Measurements from ENCODE around the gene SYPL1. TPM values are rescaled to one million over a fixed set of nuclear protein-coding genes. Genes with fewer than 3 reads are reported as not detected.

The SYPL1 gene
- polyA plus RNA-seq, 1 donor from 2014 or later = 17.4 TPM

DNA sequence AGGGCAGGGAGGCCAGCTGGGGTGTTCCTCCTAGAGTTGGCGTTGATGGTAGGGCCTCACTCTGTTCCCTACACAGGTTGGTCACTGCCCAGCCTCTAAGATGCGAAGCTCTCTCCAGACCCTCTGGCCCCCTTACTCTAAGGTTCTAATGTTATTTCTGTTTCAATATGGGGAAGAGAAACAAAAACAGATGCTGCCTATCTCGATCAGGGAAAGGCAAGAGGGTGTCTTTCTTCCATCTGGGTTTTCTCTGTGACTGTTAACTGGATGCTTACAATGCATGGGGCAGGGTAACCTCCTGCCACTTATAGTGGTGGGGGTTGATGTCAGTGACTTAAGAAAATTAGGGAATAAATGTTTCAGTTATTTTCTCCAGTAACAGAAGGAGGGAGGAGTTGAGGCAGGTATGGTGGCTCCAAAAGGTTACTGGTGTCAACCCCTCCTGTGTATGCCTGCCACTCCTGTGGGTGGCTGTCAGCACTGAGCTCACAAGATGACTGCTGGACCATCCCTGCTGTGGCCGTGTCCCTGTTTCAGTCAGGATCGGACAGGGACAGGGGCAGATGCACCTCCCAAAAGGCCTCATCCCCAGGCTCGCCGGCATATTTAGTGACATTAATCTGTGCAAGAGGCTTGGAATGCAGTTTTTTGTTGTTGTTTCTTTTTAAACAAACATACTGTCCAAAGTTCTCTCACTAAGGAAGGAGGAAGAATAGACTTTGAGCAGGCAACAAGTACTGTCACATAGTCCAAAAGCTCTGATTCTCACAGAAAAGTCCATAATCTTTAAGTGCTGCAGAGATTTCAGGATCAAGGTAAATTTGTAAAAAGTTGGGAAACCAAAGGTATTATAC, 39.6 kb upstream of the SYPL1 start:
- H3K4me2 ChIP-seq (ENCODE audit: low read length) = no peak overlapping the region
- H3F3A ChIP-seq (ENCODE audit: insufficient read depth, low read length, poor library complexity, severe bottlenecking) = no peaks in the 10 kb centered on the region
- no peaks in the 10 kb centered on the region for H4K20me1 ChIP-seq (ENCODE audit: insufficient read depth)
- no peaks in the 10 kb centered on the region for H3K9me2 ChIP-seq (ENCODE audit: insufficient read depth, low read length)
- no peak overlapping the region for H3K9ac ChIP-seq (ENCODE audit: low read length)
- H3K79me2 ChIP-seq (replicated peaks; ENCODE audit: insufficient read depth, low read length) = no peaks in the 10 kb centered on the region
- H3K27me3 ChIP-seq (ENCODE audit: insufficient read depth, low read depth, low read length) = no peaks in the 10 kb centered on the region
- H3K4me3 ChIP-seq (ENCODE audit: low read length) = no peak overlapping the region
- no peak overlapping the region for H3K27ac ChIP-seq (ENCODE audit: low read length)
- TF ChIP-seq, protein P1, sequence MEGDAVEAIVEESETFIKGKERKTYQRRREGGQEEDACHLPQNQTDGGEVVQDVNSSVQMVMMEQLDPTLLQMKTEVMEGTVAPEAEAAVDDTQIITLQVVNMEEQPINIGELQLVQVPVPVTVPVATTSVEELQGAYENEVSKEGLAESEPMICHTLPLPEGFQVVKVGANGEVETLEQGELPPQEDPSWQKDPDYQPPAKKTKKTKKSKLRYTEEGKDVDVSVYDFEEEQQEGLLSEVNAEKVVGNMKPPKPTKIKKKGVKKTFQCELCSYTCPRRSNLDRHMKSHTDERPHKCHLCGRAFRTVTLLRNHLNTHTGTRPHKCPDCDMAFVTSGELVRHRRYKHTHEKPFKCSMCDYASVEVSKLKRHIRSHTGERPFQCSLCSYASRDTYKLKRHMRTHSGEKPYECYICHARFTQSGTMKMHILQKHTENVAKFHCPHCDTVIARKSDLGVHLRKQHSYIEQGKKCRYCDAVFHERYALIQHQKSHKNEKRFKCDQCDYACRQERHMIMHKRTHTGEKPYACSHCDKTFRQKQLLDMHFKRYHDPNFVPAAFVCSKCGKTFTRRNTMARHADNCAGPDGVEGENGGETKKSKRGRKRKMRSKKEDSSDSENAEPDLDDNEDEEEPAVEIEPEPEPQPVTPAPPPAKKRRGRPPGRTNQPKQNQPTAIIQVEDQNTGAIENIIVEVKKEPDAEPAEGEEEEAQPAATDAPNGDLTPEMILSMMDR (IDR thresholded peaks at IDR 0.05; ENCODE audit: poor library complexity, severe bottlenecking) = no peak
- TF ChIP-seq RAD21 (conservative IDR thresholded peaks at IDR 0.05) = no peak
- no peak for TF ChIP-seq MXI1 (conservative IDR thresholded peaks at IDR 0.05; ENCODE audit: poor library complexity, severe bottlenecking)
- TF ChIP-seq SMC3 (conservative IDR thresholded peaks at IDR 0.05; ENCODE audit: poor library complexity) = no peak
- TF ChIP-seq POLR2AphosphoS5 (IDR thresholded peaks at IDR 0.05) = no peak
- no peak for TF ChIP-seq TAF1 (IDR thresholded peaks at IDR 0.05; ENCODE audit: low read depth)
- TF ChIP-seq EP300 (conservative IDR thresholded peaks at IDR 0.05; ENCODE audit: poor library complexity, severe bottlenecking) = no peak
- no peak for TF ChIP-seq REST (IDR thresholded peaks at IDR 0.05; ENCODE audit: borderline replicate concordance)
- no peak for TF ChIP-seq EZH2 (IDR thresholded peaks at IDR 0.05; ENCODE audit: borderline replicate concordance, insufficient read depth, low read length, poor library complexity, severe bottlenecking)
- H3K9me3 ChIP-seq (ENCODE audit: low read length) = no peaks in the 10 kb centered on the region
- no peak overlapping the region for H2AFZ ChIP-seq (ENCODE audit: low read depth, low read length)
- H3K36me3 ChIP-seq (ENCODE audit: insufficient read depth, low read length) = no peaks in the 10 kb centered on the region

DNA sequence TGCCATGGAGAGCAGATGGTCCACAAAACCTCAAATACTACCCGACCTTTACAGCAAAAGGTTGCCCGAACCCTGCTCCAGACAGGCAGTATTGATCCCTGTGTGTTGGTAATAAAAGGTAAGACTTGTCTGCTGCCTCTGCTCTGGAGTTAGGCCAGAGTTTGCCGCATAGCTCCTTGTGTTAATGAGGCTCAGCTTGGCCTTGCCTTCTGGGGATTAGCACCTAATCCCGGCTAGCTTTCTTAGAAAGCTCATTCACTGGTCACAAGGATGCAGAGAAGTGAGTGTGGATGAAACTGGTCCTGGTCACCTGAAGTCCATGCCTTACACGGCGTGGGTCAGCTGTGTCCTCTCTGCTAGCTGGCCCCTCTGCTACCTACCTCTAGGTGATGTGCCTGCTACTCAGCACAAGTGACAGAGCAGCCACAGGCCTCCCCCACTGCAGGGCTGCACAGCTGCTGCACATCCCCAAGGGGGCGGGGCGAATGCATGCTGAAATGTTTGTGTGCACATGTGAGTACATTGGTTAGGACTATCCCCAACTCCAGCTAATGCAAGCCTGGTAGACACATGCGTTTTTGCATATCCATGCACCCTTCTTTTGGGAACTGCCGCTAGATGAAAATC, 31.7 kb upstream of the SYPL1 start:
- no peak overlapping the region for H3K9ac ChIP-seq (ENCODE audit: low read length)
- TF ChIP-seq MXI1 (conservative IDR thresholded peaks at IDR 0.05; ENCODE audit: poor library complexity, severe bottlenecking) (no peak), TAF1 (IDR thresholded peaks at IDR 0.05; ENCODE audit: low read depth) (no peak), POLR2AphosphoS5 (IDR thresholded peaks at IDR 0.05) (no peak), EZH2 (IDR thresholded peaks at IDR 0.05; ENCODE audit: borderline replicate concordance, insufficient read depth, low read length, poor library complexity, severe bottlenecking) (no peak), REST (IDR thresholded peaks at IDR 0.05; ENCODE audit: borderline replicate concordance) (no peak), SMC3 (conservative IDR thresholded peaks at IDR 0.05; ENCODE audit: poor library complexity) (no peak)
- H3K4me2 ChIP-seq (ENCODE audit: low read length) = no peak overlapping the region
- H3K27me3 ChIP-seq (ENCODE audit: insufficient read depth, low read depth, low read length) = no peaks in the 10 kb centered on the region
- H3K27ac ChIP-seq (ENCODE audit: low read length) = no peak overlapping the region
- H3K9me2 ChIP-seq (ENCODE audit: insufficient read depth, low read length) = no peaks in the 10 kb centered on the region
- H3K9me3 ChIP-seq (ENCODE audit: low read length) = no peaks in the 10 kb centered on the region
- no peaks in the 10 kb centered on the region for H4K20me1 ChIP-seq (ENCODE audit: insufficient read depth)
- H2AFZ ChIP-seq (ENCODE audit: low read depth, low read length) = no peak overlapping the region
- H3F3A ChIP-seq (ENCODE audit: insufficient read depth, low read length, poor library complexity, severe bottlenecking) = no peaks in the 10 kb centered on the region
- no peak overlapping the region for H3K4me3 ChIP-seq (ENCODE audit: low read length)
- no peaks in the 10 kb centered on the region for H3K36me3 ChIP-seq (ENCODE audit: insufficient read depth, low read length)
- no peaks in the 10 kb centered on the region for H3K79me2 ChIP-seq (replicated peaks; ENCODE audit: insufficient read depth, low read length)
